ENCODE measurements around the gene MEGF6.

- TF ChIP-seq CTCF (IDR thresholded peaks at IDR 0.05) (no peak), POLR2A (IDR thresholded peaks at IDR 0.05) (no peak)
These were observed 79.4 kb downstream of the MEGF6 start for GRCh38 chr1:3531928-3532327.

Data from right lobe of liver (tissue), 4 donors.